Measurements from ENCODE around the gene HBP1.

HBP1 gene

DNA sequence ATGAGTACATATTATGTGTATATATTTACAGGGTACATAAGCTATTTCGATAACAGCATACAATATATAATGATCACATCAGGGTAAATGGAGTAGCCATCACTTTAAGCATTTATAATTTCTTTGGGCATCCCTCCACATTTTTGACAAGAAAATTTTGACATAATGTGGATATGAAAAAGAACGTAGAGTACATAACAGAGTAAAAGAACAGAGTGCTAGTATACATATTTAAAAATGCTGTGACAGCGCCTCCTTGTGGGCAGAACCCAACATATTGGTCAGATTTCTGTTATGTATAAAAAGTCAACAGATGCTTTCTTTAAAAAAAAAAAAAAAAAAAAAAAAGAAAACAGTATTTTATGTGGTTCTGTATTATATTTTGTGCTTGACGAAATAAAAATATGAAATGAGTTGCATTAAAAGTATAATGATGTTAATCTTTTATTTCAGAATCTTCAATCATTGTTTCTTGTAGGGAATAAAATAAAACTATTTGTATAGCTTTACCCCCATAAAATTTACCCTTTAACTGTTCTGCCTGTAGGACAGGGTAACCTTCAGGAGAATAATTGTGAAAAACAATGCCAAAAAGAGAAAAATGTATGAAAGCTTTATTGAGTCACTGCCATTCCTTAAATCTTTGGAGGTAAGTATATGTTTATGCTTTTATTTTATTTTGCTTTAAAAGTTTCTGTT lies 18.3 kb upstream of the HBP1 start:
- H3K27ac ChIP-seq (replicated peaks): no peak overlapping the region
- no peak overlapping the region for H3K4me3 ChIP-seq (replicated peaks; ENCODE audit: insufficient read depth, low read length)
- TF ChIP-seq, protein P1, sequence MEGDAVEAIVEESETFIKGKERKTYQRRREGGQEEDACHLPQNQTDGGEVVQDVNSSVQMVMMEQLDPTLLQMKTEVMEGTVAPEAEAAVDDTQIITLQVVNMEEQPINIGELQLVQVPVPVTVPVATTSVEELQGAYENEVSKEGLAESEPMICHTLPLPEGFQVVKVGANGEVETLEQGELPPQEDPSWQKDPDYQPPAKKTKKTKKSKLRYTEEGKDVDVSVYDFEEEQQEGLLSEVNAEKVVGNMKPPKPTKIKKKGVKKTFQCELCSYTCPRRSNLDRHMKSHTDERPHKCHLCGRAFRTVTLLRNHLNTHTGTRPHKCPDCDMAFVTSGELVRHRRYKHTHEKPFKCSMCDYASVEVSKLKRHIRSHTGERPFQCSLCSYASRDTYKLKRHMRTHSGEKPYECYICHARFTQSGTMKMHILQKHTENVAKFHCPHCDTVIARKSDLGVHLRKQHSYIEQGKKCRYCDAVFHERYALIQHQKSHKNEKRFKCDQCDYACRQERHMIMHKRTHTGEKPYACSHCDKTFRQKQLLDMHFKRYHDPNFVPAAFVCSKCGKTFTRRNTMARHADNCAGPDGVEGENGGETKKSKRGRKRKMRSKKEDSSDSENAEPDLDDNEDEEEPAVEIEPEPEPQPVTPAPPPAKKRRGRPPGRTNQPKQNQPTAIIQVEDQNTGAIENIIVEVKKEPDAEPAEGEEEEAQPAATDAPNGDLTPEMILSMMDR (IDR thresholded peaks at IDR 0.05; ENCODE audit: insufficient read depth, low read length): peak; percentile 0
- TF ChIP-seq, protein P2, sequence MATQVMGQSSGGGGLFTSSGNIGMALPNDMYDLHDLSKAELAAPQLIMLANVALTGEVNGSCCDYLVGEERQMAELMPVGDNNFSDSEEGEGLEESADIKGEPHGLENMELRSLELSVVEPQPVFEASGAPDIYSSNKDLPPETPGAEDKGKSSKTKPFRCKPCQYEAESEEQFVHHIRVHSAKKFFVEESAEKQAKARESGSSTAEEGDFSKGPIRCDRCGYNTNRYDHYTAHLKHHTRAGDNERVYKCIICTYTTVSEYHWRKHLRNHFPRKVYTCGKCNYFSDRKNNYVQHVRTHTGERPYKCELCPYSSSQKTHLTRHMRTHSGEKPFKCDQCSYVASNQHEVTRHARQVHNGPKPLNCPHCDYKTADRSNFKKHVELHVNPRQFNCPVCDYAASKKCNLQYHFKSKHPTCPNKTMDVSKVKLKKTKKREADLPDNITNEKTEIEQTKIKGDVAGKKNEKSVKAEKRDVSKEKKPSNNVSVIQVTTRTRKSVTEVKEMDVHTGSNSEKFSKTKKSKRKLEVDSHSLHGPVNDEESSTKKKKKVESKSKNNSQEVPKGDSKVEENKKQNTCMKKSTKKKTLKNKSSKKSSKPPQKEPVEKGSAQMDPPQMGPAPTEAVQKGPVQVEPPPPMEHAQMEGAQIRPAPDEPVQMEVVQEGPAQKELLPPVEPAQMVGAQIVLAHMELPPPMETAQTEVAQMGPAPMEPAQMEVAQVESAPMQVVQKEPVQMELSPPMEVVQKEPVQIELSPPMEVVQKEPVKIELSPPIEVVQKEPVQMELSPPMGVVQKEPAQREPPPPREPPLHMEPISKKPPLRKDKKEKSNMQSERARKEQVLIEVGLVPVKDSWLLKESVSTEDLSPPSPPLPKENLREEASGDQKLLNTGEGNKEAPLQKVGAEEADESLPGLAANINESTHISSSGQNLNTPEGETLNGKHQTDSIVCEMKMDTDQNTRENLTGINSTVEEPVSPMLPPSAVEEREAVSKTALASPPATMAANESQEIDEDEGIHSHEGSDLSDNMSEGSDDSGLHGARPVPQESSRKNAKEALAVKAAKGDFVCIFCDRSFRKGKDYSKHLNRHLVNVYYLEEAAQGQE (IDR thresholded peaks at IDR 0.05; ENCODE audit: insufficient replicate concordance, low read depth): no peak
- TF ChIP-seq POLR2AphosphoS5 (IDR thresholded peaks at IDR 0.05; ENCODE audit: low read depth): no peak
- H3K27me3 ChIP-seq (ENCODE audit: insufficient read depth, poor library complexity, severe bottlenecking): no peaks in the 10 kb centered on the region
- peak in 1 of 2 experiments; percentile 60 for DNase-seq (ENCODE audit: low read depth in 1 of 2, low spot score in 1 of 2)

DNA sequence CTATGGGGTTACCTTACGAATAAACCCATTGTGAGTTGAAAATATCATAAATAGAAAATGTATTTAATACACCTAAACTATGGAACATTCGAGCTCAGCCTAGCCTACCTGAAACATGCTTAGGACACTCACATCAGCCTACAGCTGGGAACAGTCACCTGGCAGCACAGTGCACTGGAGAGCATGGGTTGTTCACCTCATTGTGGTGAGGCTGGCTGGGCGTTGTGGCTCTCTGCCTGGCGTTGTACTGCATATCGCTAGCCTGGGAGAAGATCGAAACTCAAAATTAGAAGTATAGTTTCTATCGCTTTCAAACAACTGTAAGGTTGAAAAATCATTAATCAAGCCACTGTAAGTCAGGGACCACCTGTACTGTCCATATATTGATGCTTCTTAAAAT lies 17.3 kb upstream of the HBP1 start:
- no peak overlapping the region for H3K27ac ChIP-seq (replicated peaks)
- TF ChIP-seq, protein P2 (IDR thresholded peaks at IDR 0.05; ENCODE audit: insufficient replicate concordance, low read depth): no peak
- TF ChIP-seq POLR2AphosphoS5 (IDR thresholded peaks at IDR 0.05; ENCODE audit: low read depth) (no peak), SPI1 (IDR thresholded peaks at IDR 0.05; ENCODE audit: borderline replicate concordance, low read depth) (no peak), GABPA (IDR thresholded peaks at IDR 0.05; ENCODE audit: low read depth) (no peak)
- TF ChIP-seq, protein P1 (IDR thresholded peaks at IDR 0.05; ENCODE audit: insufficient read depth, low read length): no peak
- no peaks in the 10 kb centered on the region for H3K27me3 ChIP-seq (ENCODE audit: insufficient read depth, poor library complexity, severe bottlenecking)
- H3K4me3 ChIP-seq (replicated peaks; ENCODE audit: insufficient read depth, low read length): no peak overlapping the region
- DNase-seq (ENCODE audit: low read depth in 1 of 2, low spot score in 1 of 2): no peak

DNA sequence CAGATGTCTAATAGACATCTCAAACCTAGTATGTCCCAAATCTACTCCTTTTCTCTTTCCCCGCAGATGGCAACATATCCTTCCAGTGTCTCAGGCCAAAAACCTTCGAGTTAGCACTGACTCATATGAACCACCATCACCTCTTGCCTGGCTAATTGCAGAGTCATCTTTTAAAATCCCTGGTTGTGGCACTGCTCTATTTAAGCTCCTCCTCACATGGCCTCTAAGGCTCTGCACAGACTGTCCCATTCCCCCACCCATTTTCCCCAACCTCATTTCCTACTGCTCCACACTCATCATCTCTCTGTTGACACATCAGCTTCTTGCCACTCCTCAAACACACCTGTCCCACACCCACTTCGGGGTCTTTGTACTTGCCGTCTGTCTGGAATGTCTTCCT lies 16.8 kb upstream of the HBP1 start:
- DNase-seq (ENCODE audit: low read depth in 1 of 2, low spot score in 1 of 2): no peak
- TF ChIP-seq, protein P2 (IDR thresholded peaks at IDR 0.05; ENCODE audit: insufficient replicate concordance, low read depth): no peak
- TF ChIP-seq POLR2AphosphoS5 (IDR thresholded peaks at IDR 0.05; ENCODE audit: low read depth) (no peak), SPI1 (IDR thresholded peaks at IDR 0.05; ENCODE audit: borderline replicate concordance, low read depth) (no peak), GABPA (IDR thresholded peaks at IDR 0.05; ENCODE audit: low read depth) (no peak)
- TF ChIP-seq, protein P1 (IDR thresholded peaks at IDR 0.05; ENCODE audit: insufficient read depth, low read length): no peak
- Histone ChIP-seq H3K4me3 (replicated peaks; ENCODE audit: insufficient read depth, low read length) (no peak overlapping the region), H3K27me3 (ENCODE audit: insufficient read depth, poor library complexity, severe bottlenecking) (no peaks in the 10 kb centered on the region), H3K27ac (replicated peaks) (no peak overlapping the region)

All from HL-60 (cell line).